Stimulated activated CD8-positive, alpha-beta memory T cell treated with anti-CD3 and anti-CD28 coated beads, Interleukin-7, amount 100 ng/mL, for 1 hour (primary cell): ENCODE data around the gene CLIP4.
A peak's percentile ranks its signal among the peaks of the same experiment; 100 is the strongest.
"Not testable (repeated sequence)": the region's sequence is repeated elsewhere in the genome, so short reads cannot be mapped to it uniquely, and the experiment has no call there.

ENCODE experiments used
- DNase-seq, 2 donors: peaks; one replicate each; pipeline ENCODE4 v3.0.0-alpha.2; 2020; ENCODE audit warnings: low read depth in 2 of 2

CLIP4 gene

GRCh38 chr2:29114946-29115609, at the start of gene CLIP4:
CLIP4 (plus strand) TSS chr2:29115415; CDS start chr2:29121389, 5,974 bp downstream.
- DNase-seq = peak; percentile 46

GRCh38 chr2:29066271-29066860, 48.8 kb upstream of the CLIP4 start:
- no peak for DNase-seq

- no peak for DNase-seq
Measured at GRCh38 chr2:29066997-29067605, 48.1 kb upstream of the CLIP4 start.

- DNase-seq = no peak
Measured at GRCh38 chr2:29068513-29068912, 46.7 kb upstream of the CLIP4 start.

GRCh38 chr2:29070526-29070925, 44.7 kb upstream of the CLIP4 start:
- no peak for DNase-seq

- DNase-seq = no peak
Measured at GRCh38 chr2:29071032-29071975, 43.9 kb upstream of the CLIP4 start.

GRCh38 chr2:29072251-29072650, 43.0 kb upstream of the CLIP4 start:
- no peak for DNase-seq

- DNase-seq = no peak
Measured at GRCh38 chr2:29072971-29073725, 42.1 kb upstream of the CLIP4 start.

GRCh38 chr2:29073933-29074332, 41.3 kb upstream of the CLIP4 start:
- no peak for DNase-seq

- DNase-seq = no peak
Measured at GRCh38 chr2:29074411-29074810, 40.8 kb upstream of the CLIP4 start, which contains the start of gene PCARE. PCARE (minus strand) TSS chr2:29074523; CDS start chr2:29074261, 262 bp downstream.

- DNase-seq = no peak
Measured at GRCh38 chr2:29075894-29076705, 39.1 kb upstream of the CLIP4 start.

- DNase-seq = no peak
Measured at GRCh38 chr2:29079887-29080286, 35.3 kb upstream of the CLIP4 start.

- no peak for DNase-seq
Measured at GRCh38 chr2:29080886-29081743, 34.1 kb upstream of the CLIP4 start.

GRCh38 chr2:29082804-29083495, 32.3 kb upstream of the CLIP4 start:
- DNase-seq = no peak

- DNase-seq = no peak
Measured at GRCh38 chr2:29084554-29084953, 30.7 kb upstream of the CLIP4 start.

- not testable (repeated sequence) for DNase-seq
Measured at GRCh38 chr2:29090311-29090710, 24.9 kb upstream of the CLIP4 start.

GRCh38 chr2:29096969-29097368, 18.2 kb upstream of the CLIP4 start:
- DNase-seq = no peak

- no peak for DNase-seq
Measured at GRCh38 chr2:29097569-29097968, 17.6 kb upstream of the CLIP4 start.

GRCh38 chr2:29100564-29100963, 14.7 kb upstream of the CLIP4 start:
- DNase-seq = no peak
